ENCODE data around the gene RAB40A.

The RAB40A gene, protein sequence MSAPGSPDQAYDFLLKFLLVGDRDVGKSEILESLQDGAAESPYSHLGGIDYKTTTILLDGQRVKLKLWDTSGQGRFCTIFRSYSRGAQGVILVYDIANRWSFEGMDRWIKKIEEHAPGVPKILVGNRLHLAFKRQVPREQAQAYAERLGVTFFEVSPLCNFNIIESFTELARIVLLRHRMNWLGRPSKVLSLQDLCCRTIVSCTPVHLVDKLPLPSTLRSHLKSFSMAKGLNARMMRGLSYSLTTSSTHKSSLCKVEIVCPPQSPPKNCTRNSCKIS

DNA sequence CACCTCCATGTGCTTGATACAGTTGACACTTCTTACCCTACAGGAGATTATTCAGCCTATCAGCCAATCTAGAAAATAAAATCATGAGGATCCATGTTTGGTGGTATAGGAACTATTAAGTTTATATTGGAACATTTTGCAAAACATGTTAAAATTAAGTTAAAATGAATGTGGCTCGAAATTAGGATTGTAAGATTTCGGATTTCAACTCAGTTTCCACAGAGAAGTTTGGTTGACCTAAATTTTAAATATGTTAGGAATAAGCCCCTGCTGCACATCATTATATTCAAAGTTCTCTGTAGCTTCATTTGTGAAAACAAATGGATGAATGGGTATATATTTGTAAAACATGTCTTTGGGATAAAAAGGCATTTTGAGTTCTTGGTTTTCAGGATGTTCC is at the start of gene RAB40A:
TSS of gene RAB40A (minus strand) at position 101 of the 400 bp plus-strand sequence. CDS start 18,733 bp downstream, outside the sequence.
- DNase-seq (ENCODE audit: low spot score) = no peak

DNA sequence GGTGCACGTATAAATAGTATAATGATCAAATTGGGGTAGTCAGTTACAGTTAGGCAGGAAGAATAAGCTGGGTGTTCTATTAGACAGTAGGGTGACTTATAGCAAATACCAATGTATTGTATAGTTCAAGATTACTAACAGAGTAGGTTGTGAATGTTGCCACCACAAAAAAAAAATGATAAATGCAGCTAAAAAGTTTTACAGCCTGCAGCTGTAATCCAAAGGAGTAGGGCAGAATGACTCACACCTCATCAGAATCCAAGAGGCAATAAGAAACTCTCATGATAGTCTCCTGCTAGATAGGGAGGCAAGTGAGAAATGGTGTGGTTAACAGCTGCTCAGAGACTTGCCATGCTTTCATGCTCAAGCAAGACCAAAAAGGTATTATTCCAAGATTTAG is 46.5 kb upstream of the RAB40A start:
- DNase-seq (ENCODE audit: low spot score) = no peak

DNA sequence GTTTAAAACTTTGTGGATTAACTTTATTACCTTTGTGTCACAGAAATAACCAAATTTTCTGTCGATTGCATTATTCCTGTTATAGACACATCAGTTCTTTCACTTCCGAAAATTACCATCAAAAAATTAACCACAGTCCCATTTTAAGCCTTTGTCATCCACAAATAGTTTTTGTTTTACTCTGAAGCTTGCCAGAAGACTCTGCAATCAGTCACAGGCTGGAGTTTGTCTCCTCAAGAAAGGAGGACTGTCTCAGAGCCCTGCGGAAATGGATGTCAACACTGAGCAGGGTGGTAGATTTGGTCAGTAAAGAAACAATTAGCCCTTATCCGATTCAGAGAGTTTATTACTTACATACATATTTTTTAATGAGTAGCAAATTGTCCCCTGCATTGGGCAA is 45.9 kb upstream of the RAB40A start:
- DNase-seq (ENCODE audit: low spot score) = no peak

DNA sequence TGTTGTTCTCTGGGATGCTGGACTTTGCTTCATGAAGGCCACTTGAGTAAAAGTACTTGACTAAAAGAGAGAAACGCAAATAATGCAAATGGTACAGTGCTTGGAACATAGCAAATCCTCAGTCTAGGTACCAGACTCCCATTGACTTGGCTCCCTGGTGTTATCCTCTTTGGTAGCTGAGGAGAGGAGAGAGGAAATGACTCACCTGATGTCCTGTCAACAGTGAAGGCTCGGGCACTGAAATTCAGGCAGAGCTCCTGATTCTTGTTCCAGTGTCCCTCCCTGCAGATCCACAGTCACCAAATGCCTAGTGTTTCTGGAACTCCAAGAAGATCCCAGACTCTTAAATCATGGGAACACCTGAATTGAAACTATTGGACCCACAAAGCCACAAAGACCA is 43.5 kb upstream of the RAB40A start:
- no peak for DNase-seq (ENCODE audit: low spot score)

DNA sequence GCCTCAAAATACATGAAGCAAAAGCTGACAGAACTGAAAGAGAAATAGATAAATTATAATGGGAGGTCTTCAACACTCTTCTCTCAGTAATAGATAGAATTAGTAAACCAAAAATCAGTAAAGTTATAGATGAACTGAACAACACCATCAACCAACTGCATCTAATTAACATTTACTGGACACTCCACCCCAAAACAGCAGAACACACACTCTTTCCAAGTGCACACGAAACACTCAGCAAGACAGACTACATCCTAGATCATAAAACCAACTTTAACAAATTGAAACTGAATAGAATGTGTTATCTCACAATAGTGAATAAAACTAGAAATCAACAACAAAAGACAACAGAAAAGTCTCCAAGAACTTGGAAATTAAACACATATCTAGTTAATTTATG is 41.0 kb upstream of the RAB40A start:
- no peak for DNase-seq (ENCODE audit: low spot score)

DNA sequence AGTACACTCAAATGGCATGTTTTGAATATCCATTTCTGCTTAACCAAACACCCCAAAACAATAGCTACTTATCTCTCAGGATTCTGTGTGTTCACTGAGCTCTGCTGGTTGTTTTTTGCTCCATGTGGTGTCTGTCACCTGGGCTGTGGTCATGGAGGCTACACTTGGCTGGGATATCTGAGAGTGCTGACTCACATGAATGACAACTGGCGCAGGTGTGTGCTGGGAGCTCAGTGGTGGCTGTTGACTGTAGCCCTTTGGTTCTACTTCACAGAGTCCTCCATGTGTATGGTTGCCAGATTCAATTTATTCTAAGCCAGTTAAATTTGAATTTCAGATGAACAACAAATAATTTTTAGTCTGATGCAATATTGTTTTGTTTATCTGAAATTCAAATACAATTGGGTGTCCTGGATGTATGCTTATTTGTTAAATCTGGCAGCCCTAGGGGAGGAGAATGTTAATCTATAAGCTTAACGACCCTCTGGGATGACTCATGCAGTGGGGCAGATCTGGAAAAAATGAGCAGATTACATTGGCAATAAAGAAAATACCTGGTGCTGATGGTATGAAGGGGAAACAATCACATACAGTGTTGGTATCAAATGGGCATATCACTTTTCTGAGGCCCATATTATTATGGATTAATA is 37.8 kb upstream of the RAB40A start:
- DNase-seq (ENCODE audit: low spot score) = no peak

DNA sequence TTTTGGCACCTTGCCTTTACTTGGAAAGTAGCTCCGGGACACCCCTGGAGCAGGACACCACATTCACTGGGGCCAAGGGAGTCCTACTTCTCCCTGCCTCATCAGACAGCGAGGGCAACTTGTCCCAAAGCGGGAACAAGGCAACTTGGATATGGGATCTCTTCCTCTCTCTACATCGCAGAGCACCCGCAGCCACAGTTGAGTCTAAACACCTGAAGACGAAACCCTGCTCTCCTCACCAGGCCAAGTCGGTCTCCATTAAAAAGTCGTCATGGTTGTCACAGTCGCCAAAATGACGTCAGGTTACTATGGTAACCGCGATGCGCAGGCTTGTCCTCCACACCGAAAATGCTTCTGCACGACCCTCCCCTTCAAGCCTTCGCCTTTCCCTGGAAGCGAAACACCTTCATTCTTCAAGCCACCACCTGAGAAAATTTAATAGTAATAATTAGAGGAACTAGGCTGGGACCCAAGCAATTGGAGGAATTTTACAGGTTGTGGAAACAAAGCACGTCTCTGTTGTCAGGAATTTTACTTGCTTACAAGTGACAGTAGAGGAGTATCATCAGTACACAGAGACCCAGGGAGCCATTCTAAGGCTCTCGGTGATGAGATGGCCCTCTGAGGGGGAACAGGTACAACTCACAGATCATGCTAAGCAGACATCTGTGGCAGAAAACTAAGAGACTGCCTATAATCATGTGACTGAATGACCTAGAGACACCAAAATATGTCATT is 35.6 kb upstream of the RAB40A start:
- DNase-seq (ENCODE audit: low spot score) = peak; percentile 83

DNA sequence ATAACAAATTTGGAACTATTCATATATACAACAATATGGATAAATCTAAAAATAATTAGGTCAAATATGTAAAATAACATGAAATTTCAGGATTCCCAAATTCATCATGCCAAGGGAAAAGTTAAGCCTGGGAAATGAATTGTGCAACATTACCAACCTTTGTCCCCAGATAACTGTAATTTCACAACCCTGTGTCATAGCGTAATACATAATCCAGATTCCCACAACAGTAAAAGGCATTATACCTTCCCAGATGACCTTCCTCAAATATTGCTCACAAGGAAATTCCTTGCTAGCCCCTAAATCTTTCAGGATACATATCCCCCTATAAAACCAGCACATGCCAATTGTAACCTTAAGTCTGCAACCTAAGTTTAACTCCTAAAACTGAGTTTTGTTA is 32.9 kb upstream of the RAB40A start:
- DNase-seq (ENCODE audit: low spot score) = no peak

DNA sequence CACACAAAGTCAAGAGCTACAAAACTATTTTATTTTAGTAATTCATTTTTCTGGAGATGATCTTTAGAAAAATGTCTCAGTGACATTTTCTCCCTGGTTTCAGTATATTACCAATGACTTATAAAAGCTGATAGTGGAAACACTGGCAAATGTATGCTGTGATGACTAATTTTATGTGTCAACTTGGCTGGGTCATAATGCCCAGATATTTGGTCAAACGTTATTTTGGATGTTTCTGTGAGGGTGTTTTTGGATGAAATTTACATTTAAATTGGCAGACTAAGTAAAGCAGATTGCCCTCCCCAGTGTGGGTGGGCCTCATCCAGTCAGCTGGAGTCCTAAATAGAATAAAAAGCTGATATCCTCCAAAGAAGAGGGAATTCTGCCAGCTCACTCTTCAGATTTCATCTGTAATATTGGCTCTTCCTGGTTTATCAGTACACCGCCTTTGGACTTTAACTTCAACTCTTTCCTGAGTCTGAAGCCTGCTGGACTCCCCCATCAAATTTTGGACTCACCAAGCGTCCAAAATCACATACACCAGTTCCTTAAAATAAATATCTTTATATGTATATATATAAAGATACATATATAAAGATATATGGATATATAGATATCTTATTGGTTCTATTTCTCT is 31.2 kb upstream of the RAB40A start:
- no peak for DNase-seq (ENCODE audit: low spot score)

DNA sequence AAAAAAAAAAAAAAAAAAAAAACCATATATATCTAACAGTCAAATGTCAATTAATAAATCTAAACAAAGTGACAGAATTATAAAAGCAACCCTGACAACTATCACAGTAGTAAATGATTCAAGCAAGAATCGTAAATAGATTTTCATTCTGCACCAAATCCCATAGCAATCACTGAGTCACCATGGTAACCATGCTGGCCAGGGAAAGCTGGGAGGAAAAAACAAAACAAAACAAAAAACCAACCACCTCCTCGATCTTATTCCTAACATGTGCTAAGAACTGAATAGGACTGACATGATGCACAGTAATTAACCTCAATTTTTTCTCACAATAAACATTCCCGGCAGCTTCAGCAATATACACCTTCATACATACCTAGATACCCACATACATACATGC is 30.6 kb upstream of the RAB40A start:
- no peak for DNase-seq (ENCODE audit: low spot score)

DNA sequence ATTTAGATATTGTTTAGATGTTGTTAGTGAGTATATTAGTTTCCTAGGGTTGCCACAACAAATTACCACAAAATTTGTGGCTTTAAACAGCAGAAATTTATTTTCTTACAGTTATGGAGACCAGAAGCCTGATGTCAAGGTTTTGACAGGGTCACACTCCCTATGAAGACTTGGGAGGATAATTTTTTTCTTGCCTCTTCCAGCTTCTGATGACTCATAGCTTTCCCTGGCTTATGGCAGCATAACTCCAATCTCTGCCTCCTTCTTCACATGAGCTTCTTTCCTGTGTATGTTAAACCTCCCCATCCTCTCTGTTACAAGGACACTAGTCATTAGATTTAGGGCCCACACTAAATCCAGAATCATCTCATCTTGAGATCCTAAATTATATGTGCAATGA is 20.9 kb upstream of the RAB40A start:
- DNase-seq (ENCODE audit: low spot score) = no peak

DNA sequence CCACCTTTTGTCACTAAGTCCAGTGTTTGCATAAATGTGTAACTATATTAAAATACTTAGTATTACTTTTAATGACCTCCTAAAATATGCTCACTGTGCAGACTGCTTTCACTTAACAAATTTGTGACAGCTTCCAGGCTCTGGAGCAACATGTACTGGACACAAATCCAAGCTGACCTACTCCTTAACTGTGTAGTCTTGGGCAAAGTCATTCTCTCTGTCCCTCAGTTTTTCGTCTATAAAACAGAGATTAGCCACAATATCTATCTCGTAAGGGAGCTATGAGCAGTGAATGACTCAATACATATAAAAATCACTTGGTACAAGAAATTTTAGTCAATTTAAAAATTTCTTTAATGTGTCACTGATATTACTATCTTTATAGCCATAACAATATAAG is 20.4 kb upstream of the RAB40A start:
- DNase-seq (ENCODE audit: low spot score) = no peak

DNA sequence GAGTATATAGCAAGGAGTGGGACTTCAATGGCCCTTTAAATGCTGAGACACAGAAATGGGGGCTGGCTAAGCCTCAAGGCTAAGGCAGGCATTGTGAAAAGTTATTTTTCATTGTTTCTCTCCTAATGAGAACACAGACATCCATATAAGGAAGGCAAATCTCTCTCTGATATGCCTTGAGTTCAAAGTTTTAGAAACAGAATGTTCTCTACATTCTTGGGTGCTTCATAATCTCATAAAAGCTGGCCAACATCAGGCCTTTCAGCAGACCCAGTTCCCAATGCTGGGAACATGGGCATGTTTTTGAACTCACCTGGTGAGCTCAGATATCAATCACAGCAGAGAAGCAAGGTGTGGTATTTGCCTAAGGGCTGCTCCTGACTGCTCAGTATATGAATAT is 19.4 kb upstream of the RAB40A start:
- DNase-seq (ENCODE audit: low spot score) = no peak

DNA sequence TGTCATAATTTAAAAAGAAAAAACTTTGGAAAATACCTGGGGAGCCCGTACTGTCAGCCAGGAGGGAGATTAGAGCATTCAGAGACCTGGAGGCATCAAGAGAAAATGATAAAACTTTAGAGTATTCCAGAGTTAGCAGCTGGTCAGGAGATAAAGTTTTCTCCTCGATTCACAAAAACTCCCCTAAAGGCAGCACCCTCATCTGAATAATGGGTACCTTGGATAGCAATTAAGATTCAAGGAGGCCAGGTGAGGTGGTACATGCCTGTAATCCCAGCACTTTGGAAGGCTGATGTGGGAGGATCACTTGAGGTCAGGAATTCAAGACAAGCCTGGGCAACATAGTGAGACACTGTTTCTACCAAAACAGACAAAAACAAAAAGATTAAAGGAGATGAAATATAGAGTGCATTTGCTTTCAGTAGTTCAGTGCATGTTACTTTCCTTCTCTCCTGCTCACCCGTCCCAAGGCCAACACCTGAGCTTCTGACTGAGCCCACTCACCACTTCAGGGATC is 18.6 kb upstream of the RAB40A start:
- DNase-seq (ENCODE audit: low spot score) = no peak

DNA sequence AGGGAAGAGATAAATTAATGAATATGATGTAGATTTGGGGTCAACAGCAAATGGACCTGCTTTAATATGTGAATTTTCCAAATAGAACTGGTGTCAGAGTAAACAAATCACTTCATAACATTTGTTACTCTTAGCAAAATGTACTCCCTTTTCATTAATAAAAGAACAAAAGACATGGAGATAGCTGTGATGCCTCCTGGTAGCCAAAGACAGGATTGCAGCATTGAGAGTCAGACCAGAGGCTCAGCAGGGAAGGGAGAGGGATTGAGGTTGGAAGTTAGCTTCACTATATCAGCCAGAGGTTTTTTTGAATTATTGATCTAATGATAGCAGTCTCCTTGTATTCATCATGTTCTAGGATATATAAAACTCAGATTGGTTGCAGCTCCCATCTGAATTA is 17.4 kb upstream of the RAB40A start:
- DNase-seq (ENCODE audit: low spot score) = no peak

DNA sequence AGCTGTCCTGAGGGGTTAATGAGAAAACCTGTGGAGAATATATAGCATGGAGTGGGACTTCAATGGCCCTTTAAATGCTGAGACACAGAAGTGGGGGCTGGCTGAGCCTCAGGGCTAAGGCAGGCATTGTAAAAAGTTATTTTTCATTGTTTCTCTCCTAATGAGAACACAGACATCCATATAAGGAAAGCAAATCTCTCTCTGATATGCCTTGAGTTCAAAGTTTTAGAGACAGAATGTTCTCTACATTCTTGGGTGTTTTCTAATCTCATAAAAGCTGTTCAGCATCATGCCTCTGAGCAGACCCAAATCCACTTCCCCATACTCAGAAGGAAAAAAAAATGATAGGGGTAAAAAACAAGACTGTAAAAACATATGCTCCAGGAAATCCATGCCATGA is 16.8 kb upstream of the RAB40A start:
- DNase-seq (ENCODE audit: low spot score) = no peak

DNA sequence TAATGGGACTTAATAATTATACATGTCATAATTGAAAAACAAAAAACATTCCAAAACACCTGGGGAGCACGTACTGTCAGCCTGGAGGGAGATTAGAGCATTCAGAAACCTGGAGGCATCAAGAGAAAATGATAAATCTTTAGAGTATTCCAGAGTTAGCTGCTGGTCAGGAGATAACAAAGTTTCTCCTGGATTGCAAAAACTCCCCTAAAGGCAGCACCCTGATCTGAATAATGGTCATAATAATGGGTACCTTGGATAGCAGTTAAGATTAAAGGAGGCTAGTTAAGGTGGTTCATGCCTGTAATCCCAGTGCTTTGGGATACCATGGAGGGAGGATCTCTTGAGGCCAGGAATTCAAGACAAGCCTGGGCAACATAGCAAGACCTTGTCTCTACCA is 15.9 kb upstream of the RAB40A start:
- DNase-seq (ENCODE audit: low spot score) = no peak

DNA sequence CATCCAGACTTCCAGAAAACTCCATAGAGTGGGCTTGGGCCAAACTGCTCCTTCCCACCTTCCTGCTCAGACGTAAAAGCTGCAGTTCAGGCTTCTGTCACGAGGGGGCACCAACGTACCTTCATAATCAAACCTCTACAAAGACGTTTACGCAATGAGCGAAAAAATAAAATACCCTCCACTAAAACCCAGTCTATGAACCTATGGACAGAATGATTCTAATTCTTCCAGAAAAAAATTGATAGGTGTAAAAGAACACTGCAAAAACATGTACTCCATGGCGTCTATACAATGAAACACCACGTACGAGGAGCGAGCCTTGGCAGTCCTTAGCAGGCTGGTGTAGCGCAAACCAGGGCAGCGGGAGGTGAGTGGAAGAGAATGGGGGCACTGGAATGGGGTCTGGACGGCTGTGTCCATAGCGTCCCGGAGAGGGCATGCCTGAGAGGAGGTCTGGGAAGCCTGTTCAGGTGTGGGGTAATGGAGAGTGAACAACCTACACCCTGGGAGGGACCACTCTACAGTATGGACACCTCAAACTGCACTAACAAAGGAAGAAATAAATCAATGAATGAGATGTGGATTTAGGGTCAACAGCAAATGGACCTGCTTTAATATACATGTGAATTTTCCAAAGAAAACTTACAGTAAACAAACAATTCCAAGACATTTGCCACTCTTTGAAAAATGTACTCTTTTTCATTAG is 14.4 kb upstream of the RAB40A start:
- DNase-seq (ENCODE audit: low spot score) = peak; percentile 84

DNA sequence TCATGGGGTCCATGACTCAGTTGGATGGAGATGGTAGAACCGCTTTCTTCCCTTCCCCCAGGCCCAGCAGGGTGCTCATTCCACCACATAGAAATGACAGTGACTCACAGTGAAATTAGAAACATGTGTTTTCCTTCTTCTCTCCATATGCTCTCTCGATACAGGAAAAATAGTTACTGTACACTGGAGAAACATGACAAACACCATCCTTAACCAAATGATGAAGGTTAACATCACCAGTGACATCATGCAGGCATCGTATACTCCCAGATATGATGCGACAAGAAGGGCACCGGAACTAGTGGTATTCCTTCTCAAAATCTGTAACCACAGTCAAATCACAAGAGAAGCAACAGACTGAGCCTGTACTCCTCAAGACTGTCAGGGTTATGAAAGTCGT is 11.7 kb upstream of the RAB40A start:
- no peak for DNase-seq (ENCODE audit: low spot score)

DNA sequence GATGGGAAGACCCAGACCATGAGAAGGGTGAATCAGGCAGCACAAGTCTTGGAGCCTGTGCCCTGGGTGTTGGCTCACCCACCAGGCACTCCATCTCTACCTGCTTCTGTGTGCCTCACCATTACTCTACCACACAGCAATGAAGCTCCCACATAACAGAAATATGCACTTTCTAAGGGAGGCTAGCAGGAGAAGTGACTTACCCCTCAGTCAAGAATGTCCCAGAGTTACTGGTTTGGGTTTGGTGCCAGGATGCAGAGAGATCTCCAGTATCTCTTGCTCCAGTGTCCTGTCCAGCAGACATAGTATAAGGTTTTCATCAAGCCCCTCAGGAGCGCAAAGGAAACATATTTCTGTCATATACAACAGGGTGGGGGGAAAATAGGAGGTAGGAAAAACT is 11.3 kb upstream of the RAB40A start:
- DNase-seq (ENCODE audit: low spot score) = no peak

DNA sequence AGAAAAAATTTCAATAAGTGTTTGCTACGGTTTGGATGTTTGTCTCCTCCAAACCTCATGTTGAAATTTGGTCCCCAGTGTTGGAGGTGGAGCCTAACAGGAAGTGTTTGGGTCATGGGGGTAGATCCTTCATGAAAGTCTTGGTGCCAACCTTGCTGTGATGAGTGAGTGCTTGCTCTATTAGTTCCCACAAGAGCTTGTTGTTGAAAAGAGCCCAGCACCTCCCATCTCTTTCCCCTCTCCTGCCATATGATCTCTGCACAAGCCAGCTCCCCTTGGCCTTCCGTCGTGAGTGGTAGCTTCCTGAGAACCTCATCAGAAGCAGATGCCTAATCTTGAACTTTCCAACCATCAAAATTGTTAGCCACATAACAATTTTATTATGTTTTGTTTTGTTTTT is 10.3 kb upstream of the RAB40A start:
- DNase-seq (ENCODE audit: low spot score) = no peak

DNA sequence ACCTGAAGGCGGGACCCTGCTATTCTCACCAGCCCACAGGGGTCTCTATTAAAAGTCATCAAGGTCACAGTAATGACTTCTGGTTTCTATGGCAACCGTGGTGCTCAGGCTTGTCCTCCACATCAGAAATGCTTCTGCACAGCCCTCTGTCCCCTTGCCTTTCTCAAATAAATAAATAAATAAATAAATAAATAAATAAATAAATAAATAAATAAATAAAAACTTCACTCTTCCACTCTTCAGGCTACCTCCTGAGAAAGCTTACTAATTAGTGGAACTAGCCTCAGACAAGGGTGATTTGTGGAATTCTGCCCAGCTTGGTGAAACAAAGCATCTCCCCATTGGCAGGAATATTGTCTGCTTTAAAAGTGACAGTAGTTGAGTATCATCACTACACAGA is 5.5 kb upstream of the RAB40A start:
- DNase-seq (ENCODE audit: low spot score) = no peak
